GM19455 (cell line): ENCODE measurements around the gene OCEL1.
A peak's percentile ranks its signal among the peaks of the same experiment; 100 is the strongest.
"Not testable (repeated sequence)": the region's sequence is repeated elsewhere in the genome, so short reads cannot be mapped to it uniquely, and the experiment has no call there.

Experiments
- ATAC-seq: cut with Tn5 transposase; IDR thresholded peaks from one replicate; pipeline ENCODE4 v1.9.1; 2021; ENCODE audit not compliant: unreplicated experiment

OCEL1 gene

GRCh38 chr19:17260842-17261325 is 34.9 kb downstream of the OCEL1 start:
- peak; percentile 68 for ATAC-seq

- no peak for ATAC-seq
Observed at GRCh38 chr19:17262557-17262956, 36.5 kb downstream of the OCEL1 start.

- no peak for ATAC-seq
Observed at GRCh38 chr19:17263712-17264640, 38.0 kb downstream of the OCEL1 start.

GRCh38 chr19:17264641-17264979 is 38.6 kb downstream of the OCEL1 start, which contains the start of gene USHBP1:
USHBP1 (minus strand) TSS chr19:17264745; CDS start chr19:17264299, 446 bp downstream.
- ATAC-seq = no peak

- no peak for ATAC-seq
Observed at GRCh38 chr19:17266026-17266425, 40.0 kb downstream of the OCEL1 start.

- ATAC-seq = no peak
Observed at GRCh38 chr19:17266589-17266974, 40.6 kb downstream of the OCEL1 start.

- peak; percentile 88 for ATAC-seq
Observed at GRCh38 chr19:17266975-17267788, 41.2 kb downstream of the OCEL1 start, which contains the start of gene BABAM1. BABAM1 (plus strand) TSS chr19:17267443; CDS start chr19:17268807, 1,364 bp downstream.

- no peak for ATAC-seq
Observed at GRCh38 chr19:17268754-17269153, 42.7 kb downstream of the OCEL1 start.

GRCh38 chr19:17274892-17275291 is 48.9 kb downstream of the OCEL1 start:
- not testable (repeated sequence) for ATAC-seq

DNA sequence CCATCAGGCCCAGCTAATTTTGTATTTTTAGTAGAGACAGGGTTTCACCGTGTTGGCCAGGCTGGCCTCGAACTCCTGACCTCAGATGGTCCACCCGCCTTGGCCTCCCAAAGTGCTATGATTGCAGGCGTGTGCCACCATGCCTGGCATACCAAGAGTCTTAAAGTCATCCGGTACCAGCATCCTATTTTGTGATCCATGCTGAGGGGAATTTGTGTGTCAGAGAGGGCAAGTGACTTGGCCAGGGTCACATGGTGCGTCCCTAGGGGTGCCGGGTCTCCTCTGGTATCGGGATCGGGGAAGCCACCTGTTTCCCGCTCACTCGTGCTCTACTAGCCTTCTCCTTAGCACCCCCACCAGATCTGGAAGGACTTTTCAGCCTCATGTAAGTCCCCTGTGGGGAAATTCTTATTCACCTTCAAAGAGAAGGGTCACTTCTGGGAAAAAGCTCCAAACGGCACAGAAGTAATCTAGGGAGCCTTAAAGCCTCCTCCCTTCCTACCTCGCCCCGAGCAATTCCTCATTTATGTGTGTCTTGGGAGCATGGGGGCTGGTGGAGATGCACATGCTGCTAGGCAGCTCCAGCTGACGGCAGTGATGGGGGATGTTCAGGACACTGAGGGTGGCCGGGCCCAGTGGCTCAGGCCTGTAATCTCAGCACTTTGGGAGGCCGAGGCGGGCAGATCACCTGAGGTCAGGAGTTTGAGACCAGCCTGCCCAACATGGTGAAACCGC is 49.6 kb downstream of the OCEL1 start:
- no peak for ATAC-seq
